ENCODE results near the gene RNASEH1. TPM values are rescaled to one million over a fixed set of nuclear protein-coding genes. Genes with fewer than 3 reads are reported as not detected.

The RNASEH1 gene
- total RNA-seq, 1 donor = 29.2 TPM

DNA sequence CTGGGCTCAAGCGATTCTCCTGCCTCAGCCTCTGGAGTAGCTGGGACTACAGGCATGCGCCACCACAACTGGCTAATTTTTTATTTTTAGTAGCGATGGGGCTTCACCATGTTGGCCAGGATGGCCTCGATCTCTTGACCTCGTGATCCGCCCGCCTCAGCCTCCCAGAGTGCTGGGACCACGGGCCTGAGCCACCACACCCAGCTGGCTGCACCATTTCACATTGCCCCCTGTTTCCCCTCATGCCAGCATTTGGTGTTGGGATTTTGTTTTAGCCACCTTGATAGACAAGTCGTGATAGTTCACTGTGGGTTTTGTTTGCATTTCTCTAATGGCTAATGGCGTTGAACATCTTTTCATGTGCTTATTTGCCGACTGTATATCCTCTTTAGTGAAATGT, 31.0 kb upstream of the RNASEH1 start:
- DNase-seq (ENCODE audit: low read depth) = no peak
- H3K4me3 ChIP-seq (ENCODE audit: low read depth, low read length) = no peak overlapping the region
- TF ChIP-seq, protein P1, sequence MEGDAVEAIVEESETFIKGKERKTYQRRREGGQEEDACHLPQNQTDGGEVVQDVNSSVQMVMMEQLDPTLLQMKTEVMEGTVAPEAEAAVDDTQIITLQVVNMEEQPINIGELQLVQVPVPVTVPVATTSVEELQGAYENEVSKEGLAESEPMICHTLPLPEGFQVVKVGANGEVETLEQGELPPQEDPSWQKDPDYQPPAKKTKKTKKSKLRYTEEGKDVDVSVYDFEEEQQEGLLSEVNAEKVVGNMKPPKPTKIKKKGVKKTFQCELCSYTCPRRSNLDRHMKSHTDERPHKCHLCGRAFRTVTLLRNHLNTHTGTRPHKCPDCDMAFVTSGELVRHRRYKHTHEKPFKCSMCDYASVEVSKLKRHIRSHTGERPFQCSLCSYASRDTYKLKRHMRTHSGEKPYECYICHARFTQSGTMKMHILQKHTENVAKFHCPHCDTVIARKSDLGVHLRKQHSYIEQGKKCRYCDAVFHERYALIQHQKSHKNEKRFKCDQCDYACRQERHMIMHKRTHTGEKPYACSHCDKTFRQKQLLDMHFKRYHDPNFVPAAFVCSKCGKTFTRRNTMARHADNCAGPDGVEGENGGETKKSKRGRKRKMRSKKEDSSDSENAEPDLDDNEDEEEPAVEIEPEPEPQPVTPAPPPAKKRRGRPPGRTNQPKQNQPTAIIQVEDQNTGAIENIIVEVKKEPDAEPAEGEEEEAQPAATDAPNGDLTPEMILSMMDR (IDR thresholded peaks at IDR 0.05; ENCODE audit: insufficient read depth, low read length) = no peak

DNA sequence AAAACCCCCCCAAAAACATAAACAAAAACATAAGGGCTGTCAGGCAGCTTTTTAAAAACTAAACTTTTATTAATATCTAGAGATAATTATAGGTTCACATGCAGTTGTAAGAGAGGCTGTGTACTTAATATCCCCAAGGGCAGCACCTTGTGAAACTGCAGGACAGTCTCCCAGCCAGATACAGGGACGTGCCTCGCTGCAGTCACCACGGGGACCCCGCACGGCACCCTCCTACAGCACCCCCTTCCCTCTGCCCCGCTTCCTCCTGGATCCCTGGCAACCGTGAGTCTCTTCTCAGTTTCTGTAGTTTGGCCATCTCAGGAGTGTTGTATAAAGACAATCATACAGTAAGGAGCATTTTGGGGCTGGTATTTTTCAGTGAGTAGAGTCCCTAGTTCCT, 30.0 kb upstream of the RNASEH1 start:
- DNase-seq (ENCODE audit: low read depth) = no peak
- no peak overlapping the region for H3K4me3 ChIP-seq (ENCODE audit: low read depth, low read length)
- TF ChIP-seq, protein P1 (IDR thresholded peaks at IDR 0.05; ENCODE audit: insufficient read depth, low read length) = no peak

- H3K4me3 ChIP-seq (ENCODE audit: low read depth, low read length) = no peak overlapping the region
- TF ChIP-seq, protein P1 (IDR thresholded peaks at IDR 0.05; ENCODE audit: insufficient read depth, low read length) = no peak
- DNase-seq (ENCODE audit: low read depth) = peak; percentile 35
Observed at GRCh38 chr2:3587432-3587831, 29.3 kb upstream of the RNASEH1 start.

- TF ChIP-seq, protein P1 (IDR thresholded peaks at IDR 0.05; ENCODE audit: insufficient read depth, low read length) = no peak
Observed at GRCh38 chr2:3587021-3587420, 28.9 kb upstream of the RNASEH1 start.

DNA sequence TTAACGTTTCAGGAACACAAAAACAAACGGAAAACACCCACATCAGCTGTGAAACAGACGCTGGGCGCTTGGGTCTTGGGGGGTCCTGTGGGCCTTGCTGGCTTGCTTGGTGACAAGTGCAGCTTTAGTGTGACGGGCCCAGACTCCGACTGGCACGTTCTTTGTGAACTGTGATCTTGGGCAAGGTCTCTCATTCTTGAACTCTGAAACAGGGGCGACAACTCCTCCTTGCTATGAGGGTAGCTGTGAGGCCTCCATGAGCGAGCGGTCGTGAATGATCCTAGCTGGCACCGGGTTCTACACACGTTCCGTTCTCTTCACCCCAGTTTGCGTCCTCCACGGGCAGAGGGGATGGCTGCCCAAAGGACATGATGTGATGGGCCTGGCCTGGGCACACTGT, 28.1 kb upstream of the RNASEH1 start:
- DNase-seq (ENCODE audit: low read depth) = no peak
- no peak overlapping the region for H3K4me3 ChIP-seq (ENCODE audit: low read depth, low read length)
- TF ChIP-seq, protein P1 (IDR thresholded peaks at IDR 0.05; ENCODE audit: insufficient read depth, low read length) = no peak

More at GRCh38 chr2:3587021-3587420, 28.9 kb upstream of the RNASEH1 start:
- no peak for DNase-seq (ENCODE audit: low read depth)
- no peak overlapping the region for H3K4me3 ChIP-seq (ENCODE audit: low read depth, low read length)

DNA sequence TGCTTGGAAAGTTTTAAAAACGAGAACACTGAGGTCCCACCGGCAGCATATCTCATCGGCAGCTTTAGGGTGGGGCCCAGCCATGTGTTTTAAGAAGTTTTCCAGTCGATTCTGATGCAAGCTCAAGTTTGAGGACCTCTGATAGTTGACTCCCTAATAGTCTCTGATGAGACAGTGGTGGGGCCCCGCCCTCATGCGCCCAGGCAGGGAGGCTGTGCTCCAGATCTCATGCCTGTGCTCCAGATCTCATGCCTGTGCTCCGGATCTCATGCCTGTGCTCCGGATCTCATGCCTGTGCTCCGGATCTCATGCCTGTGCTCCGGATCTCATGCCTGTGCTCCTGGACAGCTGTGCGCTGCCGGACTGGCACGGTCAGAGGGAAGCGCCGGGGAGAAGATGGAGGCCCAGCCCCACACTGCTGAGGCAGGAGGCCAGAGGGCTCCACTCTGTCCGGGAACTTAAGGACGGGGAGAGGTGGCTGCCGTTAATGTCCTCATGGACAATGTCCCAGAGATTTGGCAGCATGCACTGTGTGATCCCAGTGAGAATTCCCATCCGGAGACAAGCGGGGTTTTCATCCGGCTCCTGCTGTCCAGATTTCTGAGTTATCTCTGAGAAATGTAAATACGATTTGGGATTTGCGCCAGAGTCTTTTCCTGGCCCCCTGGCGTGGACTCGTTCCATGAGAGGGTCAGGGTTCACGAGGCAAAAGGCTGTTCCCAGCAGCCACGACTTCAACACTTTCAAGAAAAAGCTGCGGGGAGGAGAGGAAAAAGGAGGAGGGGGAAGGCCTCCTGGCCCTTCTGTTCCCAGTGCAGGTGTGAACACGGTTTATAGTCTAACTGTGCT, 27.4 kb upstream of the RNASEH1 start:
- H3K4me3 ChIP-seq (ENCODE audit: low read depth, low read length) = peak overlapping the region; percentile 28
- TF ChIP-seq, protein P1 (IDR thresholded peaks at IDR 0.05; ENCODE audit: insufficient read depth, low read length) = no peak
- DNase-seq (ENCODE audit: low read depth) = peak; percentile 79

Data from fibroblast of the aortic adventitia (primary cell).